Psoas muscle (tissue), 8 donors: ENCODE data around the gene CARD14. TPM values are rescaled to one million over a fixed set of nuclear protein-coding genes. Genes with fewer than 3 reads are reported as not detected.

Source experiments
- ATAC-seq, 4 donors: fragments of 200-7000 bp; cut with Tn5 transposase; one replicate each; pipeline ENCODE4 v1.9.1; 2020; ENCODE audit warnings: moderate library complexity in 3 of 4, mild to moderate bottlenecking in 2 of 4
- DNase-seq, 2 donors: peaks; one replicate each; pipeline ENCODE4 v3.0.0-alpha.2; 2020
- H3K27ac ChIP-seq: fragments of 200-600 bp; one replicate; pipeline ENCODE4 v1.8.0; 2022
- H3K27me3 ChIP-seq, 3 donors: fragments of 200-600 bp in 1 of 3; one replicate each; pipeline versions ENCODE4 v1.6.1 to v1.8.0; 2013 to 2022; ENCODE audit warnings: low read length in 2 of 3, mild to moderate bottlenecking in 2 of 3, moderate library complexity in 1 of 3; ENCODE audit not compliant: insufficient read depth in 3 of 3
- H3K36me3 ChIP-seq, 2 donors: fragments of 200-600 bp in 1 of 2; one replicate each; pipeline versions ENCODE4 v1.6.1 to v1.8.0; 2013 to 2022; ENCODE audit warnings: low read depth in 1 of 2, mild to moderate bottlenecking in 1 of 2, moderate library complexity in 1 of 2; ENCODE audit not compliant: insufficient read depth in 1 of 2
- H3K4me1 ChIP-seq: fragments of 200-600 bp; one replicate; pipeline ENCODE4 v1.8.0; 2022
- H3K4me3 ChIP-seq: fragments of 200-600 bp; one replicate; pipeline ENCODE4 v1.8.0; 2022; ENCODE audit warnings: mild to moderate bottlenecking
- H3K9me3 ChIP-seq: fragments of 200-600 bp; one replicate; pipeline ENCODE4 v1.8.0; 2022
- WGBS, 3 donors: extraction: QIAGEN DNeasy Blood & Tissue Kit; methylation state at CpG; one replicate each; pipeline versions ENCODE4 v1.1.6 to v1.1.7; 2013; 5-methylcytosine and 5-hydroxymethylcytosine counted together
- intact Hi-C, 2 donors: fragments of 100-400 bp; cut with DNase I; formaldehyde crosslinking; loops; one replicate each; pipeline versions ENCODE4 v1.11.0 to v1.14.2; 2022
- polyA plus RNA-seq, 3 donors: library from polyadenylated mRNA; stranded (reverse); fragments of 200-250 nt; gene quantifications; one replicate each; pipeline ENCODE4 v1.2.3, GENCODE V29; 2013
- total RNA-seq, 4 donors: library from RNA; stranded (reverse); fragmentation: NEBNext Ultra II Directional in 2 of 4; extraction: Animal tissue kit (Norgen Biotek cat#: 25700) in 2 of 4; gene quantifications; one replicate each; pipeline versions ENCODE4 v1.2.1 to v1.2.4, GENCODE V29; 2021 to 2023
- TF ChIP-seq, protein P1 (sequence below): fragments of 200-600 bp; IDR thresholded peaks from one replicate; pipeline ENCODE4 v1.8.0; 2022; ENCODE audit warnings: antibody characterized with exemption
- donor health status: healthy with polysubstance abuse.
- donor health status: DM: no; HTN: no; CAD: no; lungs with moderate emphysema.
- donor health status: Bipolar disorder and iron deficiency.
- donor health status: healthy.
- donor health status: DM: yes; HTN: yes; CAD: no.
- donor health status: DM: no; HTN: no; CAD: no.
- donor health status: DM: no; HTN: no; CAD: no.
- donor health status: DM: yes; HTN: yes; CAD: no.

The CARD14 gene
- total and polyA plus RNA-seq, 7 donors: 0.05 to 0.32 (median 0.06) TPM; not detected in 4

DNA sequence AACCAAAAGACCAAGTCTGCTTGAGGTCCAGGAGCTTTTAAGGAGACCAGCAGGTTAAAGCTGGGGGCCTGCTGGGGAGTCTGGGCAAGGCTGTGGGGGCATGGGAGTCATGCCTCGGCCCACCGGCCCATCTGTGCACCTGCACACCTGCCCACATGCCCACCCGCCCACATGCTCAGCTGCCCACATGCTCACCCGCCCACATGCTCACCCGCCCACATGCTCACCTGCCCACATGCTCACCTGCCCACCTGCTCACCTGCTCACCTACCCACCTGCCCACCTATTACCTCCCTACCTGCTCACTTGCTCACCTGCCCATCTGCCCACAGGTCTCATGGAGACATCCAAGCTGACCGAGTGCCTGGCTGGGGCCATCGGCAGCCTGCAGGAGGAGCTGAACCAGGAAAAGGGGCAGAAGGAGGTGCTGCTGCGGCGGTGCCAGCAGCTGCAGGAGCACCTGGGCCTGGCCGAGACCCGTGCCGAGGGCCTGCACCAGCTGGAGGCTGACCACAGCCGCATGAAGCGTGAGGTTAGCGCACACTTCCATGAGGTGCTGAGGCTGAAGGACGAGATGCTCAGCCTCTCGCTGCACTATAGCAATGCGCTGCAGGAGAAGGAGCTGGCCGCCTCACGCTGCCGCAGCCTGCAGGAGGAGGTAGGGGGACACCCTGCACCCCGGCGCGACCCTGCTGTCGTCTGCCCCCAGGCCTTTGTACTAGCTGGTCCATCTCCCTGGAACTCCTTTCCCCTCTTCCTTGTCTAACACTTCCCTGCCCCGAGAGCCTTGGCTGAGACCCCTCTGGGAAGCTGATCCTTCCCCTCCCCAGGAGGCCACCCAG, 14.0 kb downstream of the CARD14 start:
- no peak overlapping the region for H3K27ac ChIP-seq
- peaks cover 3% of the 10 kb centered on the region for H3K4me1 ChIP-seq
- DNase-seq: no peak
- no peaks in the 10 kb centered on the region for H3K36me3 ChIP-seq
- peaks cover 0 to 20% (median 1%) of the 10 kb centered on the region in 3 donors for H3K27me3 ChIP-seq
- 74 to 82% (median 74%) methylated on average over 25 to 26 of the region's 26 CpGs for WGBS, 3 donors
- no peak for ATAC-seq
- TF ChIP-seq, protein P1, sequence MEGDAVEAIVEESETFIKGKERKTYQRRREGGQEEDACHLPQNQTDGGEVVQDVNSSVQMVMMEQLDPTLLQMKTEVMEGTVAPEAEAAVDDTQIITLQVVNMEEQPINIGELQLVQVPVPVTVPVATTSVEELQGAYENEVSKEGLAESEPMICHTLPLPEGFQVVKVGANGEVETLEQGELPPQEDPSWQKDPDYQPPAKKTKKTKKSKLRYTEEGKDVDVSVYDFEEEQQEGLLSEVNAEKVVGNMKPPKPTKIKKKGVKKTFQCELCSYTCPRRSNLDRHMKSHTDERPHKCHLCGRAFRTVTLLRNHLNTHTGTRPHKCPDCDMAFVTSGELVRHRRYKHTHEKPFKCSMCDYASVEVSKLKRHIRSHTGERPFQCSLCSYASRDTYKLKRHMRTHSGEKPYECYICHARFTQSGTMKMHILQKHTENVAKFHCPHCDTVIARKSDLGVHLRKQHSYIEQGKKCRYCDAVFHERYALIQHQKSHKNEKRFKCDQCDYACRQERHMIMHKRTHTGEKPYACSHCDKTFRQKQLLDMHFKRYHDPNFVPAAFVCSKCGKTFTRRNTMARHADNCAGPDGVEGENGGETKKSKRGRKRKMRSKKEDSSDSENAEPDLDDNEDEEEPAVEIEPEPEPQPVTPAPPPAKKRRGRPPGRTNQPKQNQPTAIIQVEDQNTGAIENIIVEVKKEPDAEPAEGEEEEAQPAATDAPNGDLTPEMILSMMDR: no peak
- no peak overlapping the region for H3K4me3 ChIP-seq
- no peaks in the 10 kb centered on the region for H3K9me3 ChIP-seq
- intact Hi-C loops: no loop called here

DNA sequence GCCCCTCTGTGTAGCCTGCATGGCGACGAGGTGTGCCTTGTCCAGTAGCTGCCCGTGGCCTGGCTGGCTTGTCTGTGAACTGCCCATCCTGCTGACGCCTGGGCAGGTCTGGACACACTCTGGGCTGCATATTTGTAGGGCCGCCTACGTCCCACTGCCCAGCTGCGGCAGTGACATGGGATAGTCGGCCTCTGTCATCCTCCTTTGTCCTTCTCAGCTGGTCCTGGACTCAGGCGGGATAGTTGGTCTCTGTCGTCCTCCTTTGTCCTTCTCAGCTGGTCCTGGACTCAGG, 14.5 kb downstream of the CARD14 start:
- peaks cover 3% of the 10 kb centered on the region for H3K4me1 ChIP-seq
- intact Hi-C loops: no loop called here
- H3K36me3 ChIP-seq: no peaks in the 10 kb centered on the region
- H3K9me3 ChIP-seq: no peaks in the 10 kb centered on the region
- H3K4me3 ChIP-seq: no peak overlapping the region
- ATAC-seq: no peak
- TF ChIP-seq, protein P1: no peak
- peaks cover 0 to 20% (median 1%) of the 10 kb centered on the region in 3 donors for H3K27me3 ChIP-seq
- 76 to 80% (median 79%) methylated on average over 9 to 10 of the region's 10 CpGs for WGBS, 3 donors
- no peak overlapping the region for H3K27ac ChIP-seq
- no peak for DNase-seq

DNA sequence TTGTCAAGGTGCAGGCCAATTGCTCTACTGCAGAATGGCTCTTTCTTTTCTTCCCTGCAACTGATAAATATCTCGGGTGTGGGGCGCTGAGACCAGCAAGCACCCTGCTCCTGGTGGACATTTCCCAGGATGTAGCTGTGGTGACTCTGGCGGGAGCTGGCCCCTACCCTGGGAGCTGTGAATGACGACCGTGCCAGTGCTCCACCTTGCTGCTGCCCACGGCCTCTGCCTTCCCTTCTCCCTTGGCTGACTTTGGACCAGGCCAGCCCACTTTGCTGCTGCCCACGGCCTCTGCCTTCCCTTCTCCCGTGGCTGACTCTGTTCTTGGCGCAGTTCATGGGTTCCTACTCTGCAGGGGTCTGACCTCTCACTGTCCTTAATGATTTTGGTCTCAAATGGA, 16.1 kb downstream of the CARD14 start:
- H3K4me1 ChIP-seq: peaks cover 3% of the 10 kb centered on the region
- TF ChIP-seq, protein P1: no peak
- H3K27me3 ChIP-seq: peaks cover 0 to 20% (median 1%) of the 10 kb centered on the region in 3 donors
- DNase-seq: no peak
- no peak for ATAC-seq
- H3K27ac ChIP-seq: no peak overlapping the region
- intact Hi-C loops: no loop called here
- 78 to 85% (median 80%) methylated on average over 8 to 9 of the region's 9 CpGs for WGBS, 3 donors
- H3K4me3 ChIP-seq: no peak overlapping the region
- H3K36me3 ChIP-seq: no peaks in the 10 kb centered on the region
- H3K9me3 ChIP-seq: no peaks in the 10 kb centered on the region

DNA sequence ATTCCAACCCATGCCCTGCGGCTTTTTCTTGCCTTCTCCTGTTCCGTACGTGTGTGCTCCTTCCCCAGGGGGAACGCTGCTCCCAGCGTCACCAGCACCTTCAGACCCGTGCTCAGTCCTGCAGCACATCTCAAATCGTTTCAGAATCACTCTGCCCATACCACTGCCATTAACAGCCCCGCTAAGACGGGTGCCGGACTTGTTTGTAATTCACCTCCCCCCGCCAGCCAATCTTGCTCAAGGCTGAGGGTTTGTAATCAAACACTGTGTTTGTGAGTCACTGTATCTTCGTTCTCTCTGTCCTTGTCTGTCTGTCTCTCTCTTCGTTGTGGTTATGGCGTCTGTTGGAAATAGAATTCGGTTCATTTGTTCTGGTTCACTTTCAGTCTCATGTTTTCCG, 17.3 kb downstream of the CARD14 start:
- DNase-seq: peak in 1 of 2 donors; percentile 44
- H3K27me3 ChIP-seq: peaks cover 0 to 24% (median 3%) of the 10 kb centered on the region in 3 donors
- WGBS, 3 donors: 63 to 68% (median 64%) methylated on average over 16 of the region's 16 CpGs
- peak overlapping the region; percentile 53 for H3K27ac ChIP-seq
- no peaks in the 10 kb centered on the region for H3K9me3 ChIP-seq
- peak; percentile 66 to 83 (median 78) for ATAC-seq
- no peaks in the 10 kb centered on the region for H3K36me3 ChIP-seq
- TF ChIP-seq, protein P1: no peak
- intact Hi-C loops: no loop called here
- H3K4me1 ChIP-seq: peaks cover 3% of the 10 kb centered on the region
- peak overlapping the region; percentile 53 for H3K4me3 ChIP-seq
